ENCODE measurements around the gene SLC6A11.

Gene SLC6A11

GRCh38 chr3:10933805-10934481 lies 117.9 kb downstream of the SLC6A11 start:
- DNase-seq = no peak

- no peak for DNase-seq
Observed at GRCh38 chr3:10935028-10935427, 119.0 kb downstream of the SLC6A11 start.

- DNase-seq = no peak
Observed at GRCh38 chr3:10935846-10936631, 120.0 kb downstream of the SLC6A11 start.

GRCh38 chr3:10936686-10937085 lies 120.7 kb downstream of the SLC6A11 start:
- DNase-seq = no peak

- DNase-seq = no peak
Observed at GRCh38 chr3:10937141-10937825, 121.3 kb downstream of the SLC6A11 start.

- DNase-seq = no peak
Observed at GRCh38 chr3:10939556-10939955, 123.5 kb downstream of the SLC6A11 start.

GRCh38 chr3:10940106-10940505 lies 124.1 kb downstream of the SLC6A11 start:
- DNase-seq = no peak

GRCh38 chr3:10941972-10942371 lies 125.9 kb downstream of the SLC6A11 start:
- DNase-seq = peak in 1 of 2 experiments; percentile 9

- DNase-seq = no peak
Observed at GRCh38 chr3:10942690-10943205, 126.7 kb downstream of the SLC6A11 start.

GRCh38 chr3:10944866-10945265 lies 128.8 kb downstream of the SLC6A11 start:
- no peak for DNase-seq

- peak in 1 of 2 experiments; percentile 47 for DNase-seq
Observed at GRCh38 chr3:10945683-10946287, 129.8 kb downstream of the SLC6A11 start.

- DNase-seq = no peak
Observed at GRCh38 chr3:10946526-10946925, 130.5 kb downstream of the SLC6A11 start.

- DNase-seq = no peak
Observed at GRCh38 chr3:10948326-10948725, 132.3 kb downstream of the SLC6A11 start.

GRCh38 chr3:10949197-10949596 lies 133.2 kb downstream of the SLC6A11 start:
- no peak for DNase-seq

GRCh38 chr3:10950476-10951294 lies 134.7 kb downstream of the SLC6A11 start:
- peak in 1 of 2 experiments; percentile 46 for DNase-seq

GRCh38 chr3:10951295-10951926 lies 135.4 kb downstream of the SLC6A11 start:
- DNase-seq = no peak

GRCh38 chr3:10952525-10952924 lies 136.5 kb downstream of the SLC6A11 start:
- no peak for DNase-seq

- DNase-seq = no peak
Observed at GRCh38 chr3:10954740-10955139, 138.7 kb downstream of the SLC6A11 start.

- DNase-seq = no peak
Observed at GRCh38 chr3:10955711-10956453, 139.9 kb downstream of the SLC6A11 start.

GRCh38 chr3:10956531-10956930 lies 140.5 kb downstream of the SLC6A11 start:
- DNase-seq = no peak

GRCh38 chr3:10956986-10957385 lies 141.0 kb downstream of the SLC6A11 start:
- DNase-seq = no peak
